ENCODE measurements around the gene DUSP14.

Gene DUSP14

GRCh38 chr17:37517881-37518280, 28.2 kb downstream of the DUSP14 start:
- no peak for DNase-seq

GRCh38 chr17:37518826-37519225, 29.1 kb downstream of the DUSP14 start:
- no peak for DNase-seq

DNA sequence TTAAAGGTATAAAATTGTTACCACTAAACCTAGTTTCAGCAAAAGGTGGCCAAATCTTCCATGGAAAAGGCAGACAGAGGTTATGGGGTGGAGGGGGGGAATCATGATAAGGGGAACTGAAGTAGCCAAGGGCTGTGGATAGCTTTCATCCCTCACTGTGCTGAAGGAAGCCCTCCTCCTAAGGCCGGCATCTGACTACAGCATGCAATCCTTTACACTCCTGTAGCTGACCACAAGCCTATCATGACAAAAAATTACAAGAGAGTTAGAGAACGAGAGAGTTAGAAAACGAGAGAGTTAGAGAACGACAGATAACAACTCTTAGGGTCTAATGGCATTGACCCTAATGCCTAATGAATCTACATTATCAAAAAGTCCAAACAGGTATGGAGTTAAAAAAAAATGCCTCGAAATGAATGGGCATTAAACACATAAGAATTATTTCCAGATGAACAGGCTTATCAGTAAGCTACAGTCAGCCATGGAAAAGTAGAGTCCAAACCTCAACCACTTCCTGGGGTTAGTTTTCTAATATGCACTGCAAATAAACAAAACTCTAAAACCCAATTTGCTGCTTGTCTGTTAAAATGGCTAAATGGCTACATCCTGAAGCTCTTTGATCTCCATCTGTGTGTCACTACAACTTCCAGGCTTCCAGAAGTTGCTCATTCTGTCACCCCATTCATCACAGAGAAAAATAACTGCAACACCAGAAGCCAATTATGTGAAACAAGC, 29.7 kb downstream of the DUSP14 start:
- DNase-seq = no peak

DNA sequence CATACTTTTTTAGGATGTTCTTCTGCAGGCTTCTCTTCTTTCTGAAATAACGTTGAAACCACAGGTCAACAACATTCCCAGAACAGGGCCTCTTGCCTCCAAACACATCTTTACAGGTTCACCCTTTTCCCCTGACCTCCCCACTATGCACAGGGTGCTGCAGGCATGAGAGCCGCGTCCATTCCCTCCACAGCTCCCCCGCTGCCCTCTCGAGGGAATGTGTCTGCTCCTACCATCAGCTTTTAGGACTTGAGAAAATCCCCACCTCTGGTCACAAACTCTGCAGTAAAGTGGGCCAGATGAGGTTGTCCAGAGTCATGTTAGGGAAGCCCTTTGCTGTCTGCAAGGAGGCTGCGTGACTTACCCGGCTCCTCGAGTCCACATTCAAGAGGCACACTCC, 30.5 kb downstream of the DUSP14 start:
- no peak for DNase-seq

DNA sequence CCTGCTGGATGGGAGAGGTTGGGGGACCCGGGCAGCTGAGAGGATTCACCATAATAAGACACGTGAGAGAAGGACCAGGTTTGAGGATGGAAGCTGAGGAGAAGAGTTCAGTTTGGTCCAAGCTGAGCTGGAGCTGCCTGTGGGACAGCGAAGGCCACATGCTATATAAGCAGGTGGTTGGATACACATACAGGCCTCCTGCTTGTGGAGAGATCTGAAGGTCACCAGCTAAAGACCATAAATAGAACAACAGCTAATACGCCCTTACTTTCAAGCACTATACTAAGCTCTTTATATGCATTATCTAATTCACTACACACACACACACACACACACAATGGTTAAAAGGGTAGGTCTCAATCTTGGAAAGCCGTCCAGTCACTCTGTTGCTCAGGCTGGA, 32.1 kb downstream of the DUSP14 start:
- no peak for DNase-seq

DNA sequence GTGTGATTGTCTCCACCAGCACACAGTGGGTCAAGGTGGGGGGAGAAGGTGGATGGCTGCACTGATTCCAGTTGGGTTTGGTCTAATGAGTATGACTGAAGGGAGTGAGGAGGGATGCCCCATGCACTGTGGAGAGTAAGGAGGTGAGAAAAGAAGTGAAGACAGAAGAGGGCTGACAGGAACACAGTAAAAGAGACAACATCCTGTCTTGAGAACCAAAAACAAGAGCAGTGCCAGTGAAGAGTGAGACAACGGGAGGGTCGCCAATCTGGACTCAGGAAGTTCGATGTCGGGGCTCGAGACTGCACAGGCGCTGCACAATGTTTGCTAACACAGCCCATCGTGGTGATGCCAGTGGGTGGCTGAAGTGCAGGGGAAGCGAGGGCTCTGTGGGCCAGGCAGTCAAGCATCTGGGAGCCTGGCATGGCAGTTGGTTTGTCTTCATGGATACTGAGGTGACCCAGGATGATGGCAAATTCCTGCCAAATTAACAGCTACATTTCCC, 34.1 kb downstream of the DUSP14 start:
- DNase-seq = no peak

- DNase-seq = no peak
These were observed 37.7 kb downstream of the DUSP14 start for GRCh38 chr17:37527249-37527851.

- DNase-seq = no peak
These were observed 40.7 kb downstream of the DUSP14 start for GRCh38 chr17:37530420-37530819.

DNA sequence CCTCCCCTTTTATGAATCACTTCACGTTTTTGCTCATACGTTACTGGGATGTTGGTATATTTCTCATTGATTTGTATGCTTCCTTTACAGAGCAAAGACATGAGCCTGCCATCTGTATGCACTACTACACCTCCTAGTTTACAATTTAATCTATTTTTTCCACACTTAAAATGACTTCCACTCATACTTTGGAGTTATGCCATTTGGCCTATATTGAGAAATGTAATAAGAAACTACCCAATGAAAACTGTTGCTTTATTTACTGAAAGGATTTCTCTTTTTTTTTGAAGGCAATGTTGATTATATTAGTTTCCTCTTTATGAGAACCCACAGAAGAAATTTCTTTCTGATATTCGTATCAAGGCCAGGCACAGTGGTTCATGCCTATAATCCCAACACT, 43.1 kb downstream of the DUSP14 start:
- no peak for DNase-seq

- DNase-seq = no peak
These were observed 46.2 kb downstream of the DUSP14 start for GRCh38 chr17:37535906-37536305.

- no peak for DNase-seq
These were observed 49.4 kb downstream of the DUSP14 start for GRCh38 chr17:37538981-37539659.

DNA sequence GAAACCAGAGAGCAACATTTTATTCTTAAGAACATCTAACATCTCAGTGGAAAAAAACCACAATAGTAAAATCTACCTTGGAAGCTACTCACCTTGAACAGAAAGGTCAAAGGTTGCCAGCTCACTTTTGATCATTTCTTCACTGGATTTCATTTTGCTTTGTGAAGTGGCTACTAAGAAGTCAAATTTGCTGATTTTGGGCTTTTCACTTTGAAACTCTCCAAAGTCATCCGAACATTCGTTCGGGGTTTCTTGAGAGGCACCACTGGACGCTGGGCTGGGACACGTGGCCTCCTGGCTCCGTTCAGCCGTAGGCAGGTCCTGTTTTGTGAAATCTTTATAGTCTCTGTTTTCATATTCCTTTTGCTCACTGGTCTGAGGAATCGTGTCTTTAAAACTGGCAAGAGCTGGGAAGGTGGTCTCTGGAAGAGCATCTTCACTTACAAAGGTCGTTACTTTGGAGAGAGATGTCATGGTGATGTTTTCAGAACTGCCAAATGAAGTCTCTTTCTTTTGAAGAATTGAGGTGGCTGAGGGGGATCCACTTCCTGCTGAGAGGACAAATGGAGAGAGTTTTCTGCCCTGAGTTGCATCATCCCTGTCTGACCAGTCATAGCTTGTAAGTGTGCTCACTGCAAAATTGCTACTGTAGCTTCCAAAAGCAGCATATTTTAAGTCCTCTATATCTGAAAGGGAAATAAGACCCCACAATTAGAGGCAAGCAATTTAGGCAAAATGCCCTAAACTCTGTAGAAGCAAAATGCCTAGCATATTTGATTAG, 52.4 kb downstream of the DUSP14 start:
- no peak for DNase-seq

- DNase-seq = no peak
These were observed 54.0 kb downstream of the DUSP14 start for GRCh38 chr17:37543637-37544052.

GRCh38 chr17:37545486-37545885, 55.8 kb downstream of the DUSP14 start:
- no peak for DNase-seq

DNA sequence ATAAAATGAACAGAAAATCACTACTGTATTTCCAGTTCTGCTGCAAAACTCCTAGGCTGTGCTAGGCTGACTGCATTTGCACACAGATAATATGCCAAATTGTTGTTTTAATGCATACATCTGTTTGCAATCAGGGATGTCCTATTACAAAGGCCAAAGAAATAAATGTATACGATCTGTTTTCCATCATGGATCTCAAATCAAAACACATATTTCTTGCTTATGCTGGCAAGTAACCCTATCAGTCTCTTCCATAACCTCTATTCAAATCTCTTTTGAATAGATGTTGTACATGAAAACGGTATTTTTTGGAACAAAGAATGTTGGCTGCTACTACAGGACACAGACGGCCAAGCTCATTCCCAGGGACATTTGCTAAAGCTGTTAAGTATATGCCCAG, 56.6 kb downstream of the DUSP14 start:
- DNase-seq = no peak

- DNase-seq = no peak
These were observed 58.3 kb downstream of the DUSP14 start for GRCh38 chr17:37547986-37548385.

GRCh38 chr17:37551788-37552187, 62.1 kb downstream of the DUSP14 start:
- DNase-seq = no peak

GRCh38 chr17:37553401-37553966, 63.8 kb downstream of the DUSP14 start:
- no peak for DNase-seq

DNA sequence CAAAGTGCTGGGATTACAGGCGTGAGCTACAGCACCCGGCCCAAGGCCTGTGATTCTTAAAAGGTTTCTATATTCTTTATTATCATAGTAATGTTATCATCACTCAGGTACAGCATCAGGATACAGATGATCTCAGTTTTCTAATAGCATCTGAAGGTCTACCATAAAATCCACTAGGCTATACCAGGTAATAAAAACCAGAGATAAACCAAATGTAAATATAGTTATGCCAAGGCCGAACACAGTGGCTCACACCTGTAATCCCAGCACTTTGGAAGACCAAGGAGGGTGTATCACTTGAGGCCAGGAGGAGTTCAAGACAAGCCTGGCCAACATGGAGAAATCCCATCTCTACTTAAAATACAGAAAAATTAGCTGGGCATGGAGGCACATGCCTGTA, 65.7 kb downstream of the DUSP14 start:
- DNase-seq = no peak

GRCh38 chr17:37557482-37557881, 67.8 kb downstream of the DUSP14 start:
- no peak for DNase-seq

GRCh38 chr17:37558299-37558698, 68.6 kb downstream of the DUSP14 start:
- no peak for DNase-seq

DNA sequence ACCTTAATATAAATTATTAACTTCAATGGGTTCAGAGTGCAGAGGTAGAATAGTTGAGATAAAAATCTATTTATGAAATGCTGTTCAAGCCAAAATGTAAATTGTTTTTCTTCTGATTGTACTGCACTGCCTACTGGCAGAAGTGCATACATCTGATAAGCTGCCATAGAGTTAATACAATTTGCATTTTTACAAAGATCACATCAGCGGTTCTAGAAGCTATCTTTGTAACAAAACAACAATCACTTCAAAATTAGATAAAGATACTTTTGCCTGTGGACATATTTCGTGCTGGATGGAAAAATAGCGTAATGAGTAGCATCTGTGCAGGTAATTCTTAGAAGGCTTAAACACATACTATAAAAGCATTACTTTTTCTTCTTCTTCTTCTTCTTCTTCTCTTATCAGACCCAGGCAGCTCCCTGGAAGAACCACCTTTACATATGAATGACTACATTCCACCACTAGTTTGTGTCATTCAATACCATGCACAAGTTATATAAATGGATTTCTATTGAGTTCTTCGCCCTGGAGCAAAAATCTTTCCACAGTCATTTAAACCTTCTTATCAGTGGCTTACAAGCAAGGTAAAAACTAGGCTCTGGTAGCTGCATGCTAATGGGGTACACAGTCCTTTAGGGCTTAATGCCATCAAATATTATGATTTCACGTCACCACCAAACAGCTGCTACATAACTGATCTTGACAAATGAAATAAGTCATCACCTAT, 72.5 kb downstream of the DUSP14 start:
- DNase-seq = no peak

All from activated effector memory CD4-positive, alpha-beta T cell treated with anti-CD3 and anti-CD28 coated beads, Interleukin-2, amount 50 U/mL, for 16 hours (primary cell).